GM21526 (cell line): ENCODE results near the gene ALDOB.

Source experiments
- ATAC-seq: cut with Tn5 transposase; IDR thresholded peaks from one replicate; pipeline ENCODE4 v1.9.1; 2021; ENCODE audit warnings: moderate library complexity; ENCODE audit not compliant: unreplicated experiment, low FRiP score

Gene ALDOB

DNA sequence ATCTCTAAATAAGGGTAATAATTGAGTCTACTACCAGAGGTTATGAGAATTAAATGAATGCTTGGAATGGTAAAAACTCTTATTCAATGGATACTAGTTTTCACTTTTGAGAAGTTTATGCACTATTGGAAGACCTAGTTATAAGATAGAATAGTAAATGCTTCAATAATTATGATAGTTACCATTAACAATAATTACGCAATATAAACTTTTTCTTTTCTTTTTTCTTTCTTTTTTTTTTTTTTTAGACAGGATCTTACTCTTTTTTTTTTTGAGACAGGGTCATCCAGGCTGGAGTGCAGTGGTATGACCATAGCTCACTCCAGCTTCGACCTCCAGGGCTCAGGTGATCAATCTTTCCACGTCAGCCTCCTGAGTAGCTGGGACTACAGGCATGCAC, 6.7 kb downstream of the ALDOB start:
- no peak for ATAC-seq

DNA sequence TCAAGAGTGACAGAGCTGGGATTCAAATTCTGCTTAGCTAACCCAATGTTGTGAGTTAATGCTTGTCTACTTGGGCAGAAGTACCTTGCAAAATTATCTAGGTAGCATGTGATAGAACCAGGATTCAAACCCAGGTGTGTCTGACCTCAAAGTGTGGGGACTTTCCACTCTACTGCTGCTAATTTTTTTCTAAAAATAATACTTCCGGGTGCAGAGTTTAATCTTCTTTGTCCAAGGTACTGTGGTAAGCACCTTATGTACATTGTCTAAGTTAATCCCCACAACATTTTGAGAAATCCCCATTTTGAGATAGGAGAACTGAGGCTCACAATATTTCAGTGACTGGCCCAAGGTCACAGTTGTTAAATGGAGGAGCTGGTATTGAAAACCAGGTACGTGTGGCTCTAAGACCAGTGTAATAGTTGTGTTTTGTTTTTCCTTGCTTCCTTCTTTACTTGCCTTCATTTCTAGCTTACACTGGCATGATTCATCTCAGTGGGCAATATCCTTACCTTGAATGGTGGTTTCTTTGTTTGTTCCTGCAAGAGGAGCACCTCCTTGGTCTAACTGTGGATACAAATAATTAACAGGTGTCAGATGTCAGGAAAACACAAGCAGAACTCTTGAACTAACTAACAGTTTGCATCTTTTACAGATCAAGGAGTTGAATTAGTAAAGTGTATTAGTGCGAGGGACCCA, 7.5 kb downstream of the ALDOB start:
- peak; percentile 64 for ATAC-seq

DNA sequence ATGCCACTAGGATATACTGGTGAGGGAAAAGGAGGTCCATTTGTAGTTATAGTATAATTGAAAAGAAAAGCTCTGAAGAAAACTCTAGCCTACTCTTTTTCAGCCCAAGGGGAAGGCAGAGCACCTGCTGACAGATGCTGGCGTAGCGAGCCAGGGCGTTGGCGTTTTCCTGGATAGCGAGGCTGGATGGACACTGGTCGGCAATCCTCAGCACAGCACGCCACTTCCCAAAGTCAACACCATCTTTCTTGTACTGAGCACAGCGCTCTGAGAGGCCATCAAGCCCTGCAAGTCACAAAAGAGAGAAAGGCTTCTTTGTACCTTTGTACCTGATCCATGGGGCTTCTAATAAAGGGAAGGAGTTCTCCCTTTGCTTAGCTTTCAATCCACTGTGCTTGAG, 8.2 kb downstream of the ALDOB start:
- no peak for ATAC-seq

DNA sequence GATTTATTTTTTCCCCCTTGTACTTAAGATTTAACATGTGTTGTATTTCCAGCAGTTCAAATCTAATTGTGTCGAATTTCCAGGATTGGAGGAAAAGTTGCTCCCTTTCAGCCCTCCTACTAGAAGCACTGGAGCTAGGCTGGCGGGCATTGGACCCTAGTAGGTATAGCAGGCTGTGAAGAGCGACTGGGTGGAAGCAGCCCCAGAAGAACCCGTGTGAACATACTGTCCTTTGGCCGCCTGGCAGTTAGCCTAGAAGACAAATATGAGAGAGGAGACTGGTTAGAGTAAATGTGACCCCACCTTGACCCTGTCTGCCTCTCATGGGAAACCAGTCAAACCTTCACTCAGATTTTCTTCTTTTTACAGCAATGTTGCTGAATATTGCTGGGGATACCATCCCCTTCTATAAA, 13.9 kb downstream of the ALDOB start:
- no peak for ATAC-seq

DNA sequence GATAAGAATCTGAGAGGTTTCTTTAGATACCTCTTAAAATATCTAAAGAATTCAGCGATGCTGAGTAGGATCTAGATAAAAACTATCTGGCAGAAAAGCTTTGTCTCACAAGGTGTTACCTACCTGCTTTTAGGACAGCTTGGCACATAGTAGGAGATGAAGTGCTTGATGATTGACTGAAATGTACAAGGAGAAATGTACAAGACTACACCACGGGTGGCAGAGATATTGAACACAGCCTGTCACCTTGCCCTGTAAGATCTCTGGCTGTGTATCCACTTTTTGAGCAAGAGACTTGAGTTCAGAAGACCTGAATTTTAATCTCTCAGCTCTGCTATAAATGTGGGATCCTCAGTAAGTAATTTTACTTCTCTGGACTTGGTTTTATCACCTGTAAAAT, 15.7 kb downstream of the ALDOB start:
- ATAC-seq: no peak

DNA sequence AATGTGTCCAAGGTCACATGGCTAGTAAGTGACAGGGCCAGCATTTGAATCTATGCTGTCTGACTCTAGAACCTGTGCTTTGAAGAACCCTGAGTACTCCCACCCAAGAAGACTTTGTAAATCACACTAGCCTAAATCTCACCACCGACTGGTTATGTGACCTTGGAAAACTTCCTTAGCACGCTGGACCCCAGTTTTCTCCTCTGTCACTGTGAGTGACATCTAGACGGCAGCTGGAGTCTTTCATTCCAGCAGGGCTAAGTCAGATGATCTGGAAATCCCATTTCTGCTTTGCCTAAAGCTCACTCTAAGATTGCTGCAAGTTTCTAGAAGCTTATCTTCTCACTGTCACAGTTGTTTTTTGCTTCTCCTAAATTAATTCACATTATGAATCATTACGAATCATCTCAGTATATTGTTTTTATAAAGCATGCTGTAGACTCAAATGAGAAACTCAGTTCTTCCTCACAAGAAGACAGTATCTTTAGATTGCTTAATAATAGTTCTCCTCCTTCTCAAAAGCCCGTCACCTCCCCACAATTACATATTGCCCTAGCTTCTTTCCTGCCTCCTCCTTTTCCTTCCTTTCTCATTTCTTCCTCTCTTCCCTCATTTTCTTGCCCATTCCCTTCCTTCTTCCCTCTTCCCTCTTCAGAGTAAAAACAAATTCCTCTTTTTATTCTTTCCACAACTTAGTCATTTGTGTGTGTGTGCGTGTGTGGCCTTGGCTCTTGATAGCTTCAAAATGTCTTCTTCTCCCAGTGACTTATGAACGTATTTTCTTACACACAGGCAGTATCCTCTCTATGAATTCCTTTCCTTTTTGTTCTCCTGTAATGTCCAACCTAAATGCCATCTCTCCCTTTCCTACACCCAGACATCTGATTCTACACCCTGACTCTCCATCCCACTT, 16.8 kb downstream of the ALDOB start:
- ATAC-seq: no peak

DNA sequence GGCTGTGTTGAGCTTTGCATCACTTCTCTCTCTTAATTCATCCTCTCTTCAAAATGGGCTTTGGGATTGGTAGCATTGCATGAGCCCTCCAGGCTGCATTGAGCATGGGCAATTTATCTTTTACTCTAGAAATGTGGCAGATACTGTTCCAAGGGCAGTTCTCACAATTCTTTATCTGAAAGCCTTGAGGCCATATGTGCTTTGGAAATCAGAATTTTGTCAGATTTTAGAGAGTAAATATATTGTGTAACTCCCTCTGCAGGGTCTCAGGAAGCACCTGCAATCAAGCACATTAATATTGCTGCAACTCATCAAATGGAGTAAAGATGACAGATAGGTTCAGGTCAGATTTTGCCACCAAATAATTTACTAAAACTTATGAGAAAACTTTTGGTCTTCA, 17.6 kb downstream of the ALDOB start:
- no peak for ATAC-seq

DNA sequence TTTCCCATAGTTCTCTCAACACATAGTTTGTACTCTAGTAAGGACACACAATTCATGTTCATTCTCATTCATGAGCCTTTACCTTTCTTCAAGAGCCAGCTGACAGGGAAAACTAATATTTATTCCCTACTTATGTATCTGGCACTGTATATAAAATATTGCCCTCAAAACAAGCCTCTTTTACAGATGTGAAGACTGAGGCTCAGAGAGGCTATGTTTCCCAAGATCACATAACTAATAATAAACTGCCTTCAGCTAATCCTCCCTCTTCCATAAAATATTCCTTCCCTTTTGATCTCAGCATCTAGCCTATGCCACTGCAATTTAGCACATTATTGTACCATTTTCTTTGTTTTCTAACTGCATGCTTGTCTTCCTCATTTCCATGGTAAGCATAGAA, 18.2 kb downstream of the ALDOB start:
- ATAC-seq: no peak

DNA sequence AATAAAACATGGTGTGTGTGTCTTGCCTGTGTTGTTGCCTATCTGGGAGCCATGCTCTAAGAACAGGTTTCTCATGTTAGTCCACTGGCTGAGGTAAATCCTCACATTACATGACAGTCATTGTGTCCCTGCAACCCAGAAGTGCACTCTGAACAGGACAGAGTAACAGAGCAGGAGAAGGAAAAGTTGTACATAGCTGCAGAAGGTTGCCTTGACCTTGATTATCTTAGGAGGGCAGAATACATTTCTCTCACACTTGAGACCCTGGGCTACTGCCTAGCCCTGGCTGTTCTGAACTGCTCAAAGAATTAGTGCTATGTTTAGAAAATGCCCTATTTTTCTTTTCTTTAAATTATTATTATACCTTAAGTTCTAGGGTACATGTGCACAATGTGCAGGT, 20.0 kb downstream of the ALDOB start:
- no peak for ATAC-seq

DNA sequence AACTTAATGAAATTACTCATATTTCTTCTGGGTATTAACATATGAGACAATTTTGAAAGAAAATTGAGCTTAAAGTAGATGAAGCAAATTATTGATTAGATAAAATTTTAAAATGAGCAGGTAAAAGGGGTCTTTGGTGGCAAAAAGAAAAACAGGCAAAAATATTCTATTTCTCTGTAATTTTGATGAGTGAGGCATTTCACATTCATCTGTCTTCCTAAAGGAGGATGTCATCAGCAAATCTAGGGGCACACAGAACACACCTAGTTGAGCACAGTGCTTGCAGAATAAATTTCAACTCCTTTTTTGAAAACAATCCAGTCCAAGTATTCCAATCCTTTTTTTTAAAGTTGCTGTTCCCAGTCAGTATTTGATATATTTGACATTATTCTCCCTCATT, 20.7 kb downstream of the ALDOB start:
- ATAC-seq: no peak

DNA sequence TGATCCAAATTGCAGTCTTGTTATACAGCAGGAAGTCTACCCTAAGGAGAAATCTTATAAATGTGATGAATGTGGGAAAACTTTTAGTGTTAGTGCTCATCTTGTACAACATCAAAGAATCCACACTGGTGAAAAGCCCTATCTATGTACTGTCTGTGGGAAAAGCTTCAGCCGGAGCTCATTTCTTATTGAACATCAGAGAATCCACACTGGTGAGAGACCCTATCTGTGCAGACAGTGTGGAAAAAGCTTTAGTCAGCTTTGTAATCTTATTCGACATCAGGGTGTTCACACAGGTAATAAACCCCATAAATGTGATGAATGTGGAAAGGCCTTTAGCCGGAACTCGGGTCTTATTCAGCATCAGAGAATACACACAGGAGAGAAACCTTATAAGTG, 26.5 kb downstream of the ALDOB start:
- ATAC-seq: no peak

DNA sequence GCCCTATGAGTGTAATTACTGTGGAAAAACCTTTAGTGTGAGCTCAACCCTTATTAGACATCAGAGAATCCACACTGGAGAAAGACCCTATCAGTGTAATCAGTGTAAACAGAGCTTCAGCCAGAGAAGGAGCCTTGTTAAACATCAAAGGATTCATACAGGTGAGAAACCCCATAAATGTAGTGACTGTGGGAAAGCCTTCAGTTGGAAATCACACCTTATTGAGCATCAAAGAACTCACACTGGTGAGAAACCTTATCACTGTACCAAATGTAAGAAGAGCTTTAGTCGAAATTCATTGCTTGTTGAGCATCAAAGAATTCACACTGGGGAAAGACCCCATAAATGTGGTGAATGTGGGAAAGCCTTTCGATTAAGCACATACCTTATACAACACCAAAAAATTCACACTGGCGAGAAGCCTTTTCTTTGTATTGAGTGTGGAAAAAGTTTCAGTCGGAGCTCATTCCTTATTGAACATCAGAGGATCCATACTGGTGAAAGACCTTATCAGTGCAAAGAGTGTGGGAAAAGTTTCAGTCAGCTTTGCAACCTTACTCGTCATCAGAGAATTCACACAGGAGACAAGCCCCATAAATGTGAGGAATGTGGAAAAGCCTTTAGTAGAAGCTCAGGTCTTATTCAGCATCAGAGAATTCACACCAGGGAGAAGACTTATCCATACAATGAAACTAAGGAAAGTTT, 27.0 kb downstream of the ALDOB start:
- ATAC-seq: no peak

DNA sequence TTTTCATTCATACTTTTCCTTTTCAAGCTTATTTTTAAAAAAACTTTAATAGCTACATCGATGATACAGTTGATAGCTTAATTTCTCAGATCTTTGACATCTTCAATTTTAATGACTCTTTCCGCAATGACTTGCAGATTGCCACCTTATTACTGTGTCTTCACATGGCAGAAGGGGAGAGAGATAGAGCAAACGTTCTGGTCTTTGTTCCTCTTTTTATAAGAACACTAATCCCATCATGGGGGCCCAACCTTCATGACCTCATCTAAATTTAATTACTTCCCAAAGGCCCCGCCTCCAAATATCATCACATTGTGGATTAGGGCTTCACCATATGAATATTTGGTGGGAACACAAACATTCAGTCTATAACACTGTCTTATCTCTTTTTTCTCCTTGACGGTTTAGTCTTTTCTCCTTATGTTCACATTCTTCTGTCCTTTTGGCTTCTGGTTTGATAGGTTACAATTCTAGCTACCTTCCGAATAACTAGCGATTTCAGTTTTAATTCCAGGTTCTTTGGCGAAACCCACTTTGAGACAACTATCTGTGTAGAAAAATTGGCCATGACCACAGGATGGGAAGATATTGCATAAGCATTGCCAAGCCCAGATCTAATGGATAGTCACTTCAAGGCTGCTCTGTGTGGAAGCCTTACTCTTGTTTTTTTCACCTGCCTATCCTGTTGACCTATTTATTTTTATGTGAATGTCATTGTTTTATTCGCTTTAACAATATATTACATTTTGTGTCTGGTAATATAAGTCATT, 31.9 kb downstream of the ALDOB start:
- no peak for ATAC-seq

DNA sequence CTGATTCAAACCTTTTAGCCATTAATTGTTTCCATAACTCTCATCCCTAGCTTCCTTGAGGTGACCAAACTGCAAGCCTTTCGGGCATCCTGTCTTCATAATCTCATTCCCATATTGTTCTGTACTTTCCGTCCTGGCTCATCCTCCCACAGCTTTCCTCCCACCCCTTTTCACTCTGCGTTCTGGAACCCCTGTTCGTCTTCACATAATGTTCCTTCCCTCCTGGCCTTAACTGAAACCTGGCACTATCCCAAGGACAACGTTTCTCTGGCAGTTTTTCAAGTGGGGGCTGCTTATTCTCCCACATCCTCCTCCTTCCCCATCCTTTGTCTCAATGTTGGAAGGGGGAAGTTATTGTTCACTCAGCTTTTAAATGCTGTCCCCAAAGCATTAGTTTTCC, 35.5 kb downstream of the ALDOB start:
- ATAC-seq: no peak

DNA sequence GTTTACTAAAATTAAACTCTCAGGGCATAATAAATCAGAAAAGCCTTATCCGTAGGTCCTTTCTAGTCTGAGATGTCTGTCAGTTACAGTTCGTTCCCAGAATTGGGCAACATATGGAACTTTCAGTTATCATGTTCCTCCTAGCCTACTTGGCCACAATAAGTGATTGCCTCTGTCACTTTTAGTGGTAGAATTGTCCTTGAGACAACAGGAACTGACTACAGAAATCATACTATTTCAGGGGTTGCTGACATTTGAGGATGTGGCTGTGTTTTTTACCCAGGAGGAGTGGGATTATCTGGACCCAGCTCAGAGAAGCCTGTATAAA, 36.0 kb downstream of the ALDOB start:
- ATAC-seq: no peak

DNA sequence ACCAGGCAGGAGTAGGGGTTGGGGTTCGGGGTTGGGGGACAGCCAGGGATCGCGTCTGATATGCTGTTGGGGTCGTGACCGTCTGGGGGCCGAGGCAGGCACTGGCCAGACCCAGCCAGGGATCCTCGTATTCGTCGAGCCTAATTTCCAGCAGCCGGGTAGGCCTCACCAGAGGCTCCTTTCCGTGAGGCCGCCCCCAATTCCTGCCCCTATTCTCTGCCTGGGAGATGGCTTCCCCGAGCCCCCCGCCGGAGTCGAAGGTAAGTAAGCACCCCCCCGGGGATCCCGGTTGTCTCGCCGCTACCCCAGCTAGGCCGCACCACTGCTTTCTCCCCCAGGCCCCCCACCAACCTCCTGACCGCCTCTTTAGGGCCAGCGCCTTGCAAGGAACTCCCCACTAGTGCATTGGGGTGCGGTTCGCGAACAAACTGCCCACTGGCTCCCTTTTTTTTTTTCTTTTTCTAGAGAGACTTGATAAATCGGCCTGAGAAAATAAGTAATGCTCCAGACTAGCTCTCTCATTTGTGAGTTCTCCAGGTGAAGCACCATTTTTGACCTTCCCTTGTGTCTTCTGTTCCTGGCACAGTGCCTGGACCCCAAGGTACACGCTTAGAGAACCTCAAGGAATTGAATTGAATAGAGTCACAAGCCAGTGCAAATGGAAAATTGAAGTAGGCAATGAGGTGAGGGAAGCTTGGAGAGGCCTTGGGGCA, 36.5 kb downstream of the ALDOB start:
- ATAC-seq: no peak

DNA sequence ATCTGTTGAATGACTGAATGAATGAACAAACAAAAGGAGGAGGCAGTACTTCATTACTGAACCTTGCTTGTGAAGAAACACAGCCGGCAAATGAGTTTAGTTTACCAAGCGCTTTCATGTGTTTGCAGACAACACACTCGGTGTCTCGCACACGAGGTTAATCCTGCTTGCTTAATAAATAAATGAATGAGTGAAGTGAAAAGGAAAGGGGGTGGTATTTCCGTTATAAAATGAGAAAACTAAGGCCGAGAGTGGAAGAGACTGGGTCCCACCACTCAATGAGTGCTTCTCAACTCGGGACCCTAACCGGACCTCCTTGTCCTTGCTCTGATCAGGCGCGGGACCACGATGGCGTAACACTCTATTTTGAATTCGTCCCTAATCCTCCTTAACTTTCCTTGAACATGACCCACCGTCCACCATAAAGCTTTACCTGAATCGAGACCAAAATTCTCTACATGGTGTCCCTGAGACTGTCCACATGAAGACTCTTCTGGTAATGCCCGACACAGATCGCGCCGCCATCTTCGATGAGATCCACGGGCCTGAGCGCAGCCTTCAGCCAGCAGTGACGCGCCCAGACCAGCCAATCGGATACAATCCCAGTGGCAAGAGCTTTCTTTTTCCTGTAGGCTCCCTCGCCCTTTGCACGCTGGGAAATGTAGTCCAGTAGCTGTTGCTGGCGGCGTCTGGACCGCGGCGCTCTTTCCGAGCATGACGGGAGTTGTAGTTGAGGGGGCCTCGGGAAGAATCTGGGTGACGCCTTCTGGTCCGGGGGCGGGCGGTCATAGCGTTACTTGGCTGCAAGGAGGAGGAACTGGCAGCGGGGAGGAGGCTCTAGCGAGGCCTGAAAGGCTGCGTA, 37.3 kb downstream of the ALDOB start, which contains the start of the genes MRPL50 and ZNF189:
Gene MRPL50 (minus strand): TSS at position 551 of the 862 bp plus-strand sequence. CDS start 26 bp downstream, at position 525.
Gene ZNF189 (plus strand): TSS at position 784 of the 862 bp plus-strand sequence. CDS start 306 bp downstream, outside the sequence.
- peak; percentile 99 for ATAC-seq

DNA sequence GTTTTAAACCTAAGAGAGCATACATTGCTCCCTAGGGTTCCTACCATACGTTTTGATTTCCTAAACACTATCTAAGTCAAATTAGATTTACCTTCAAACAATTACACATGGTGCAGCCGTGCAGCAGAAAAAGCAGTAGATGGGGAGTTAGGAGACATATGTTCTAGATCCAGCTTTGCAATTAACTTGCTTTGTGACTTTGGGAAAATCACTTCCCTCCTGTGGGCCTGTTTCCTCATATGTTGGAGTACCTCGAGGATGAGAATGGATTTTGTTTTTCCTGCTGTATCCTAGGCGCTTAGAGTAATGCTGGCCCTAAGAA, 37.9 kb downstream of the ALDOB start:
- ATAC-seq: no peak

DNA sequence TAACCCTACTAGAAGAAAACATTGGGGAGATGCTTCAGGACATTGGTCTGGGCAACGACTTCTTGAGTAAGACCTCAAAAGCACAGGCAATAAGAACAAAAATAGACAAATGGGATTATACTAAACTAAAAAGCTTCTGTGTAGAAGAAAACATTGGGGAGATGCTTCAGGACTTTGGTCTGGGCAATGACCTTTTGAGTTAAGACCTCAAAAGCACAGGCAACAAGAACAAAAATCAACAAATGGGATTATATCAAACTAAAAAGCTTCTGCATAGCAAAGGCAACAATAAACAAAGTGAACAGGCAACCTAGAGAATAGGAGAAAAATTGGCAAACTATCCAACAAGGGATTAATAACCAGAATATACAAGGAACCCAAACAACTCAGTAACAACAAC, 40.9 kb downstream of the ALDOB start:
- ATAC-seq: no peak
